ENCODE results near the gene TMCO1. TPM values are rescaled to one million over a fixed set of nuclear protein-coding genes. Genes with fewer than 3 reads are reported as not detected.

TMCO1 gene, protein sequence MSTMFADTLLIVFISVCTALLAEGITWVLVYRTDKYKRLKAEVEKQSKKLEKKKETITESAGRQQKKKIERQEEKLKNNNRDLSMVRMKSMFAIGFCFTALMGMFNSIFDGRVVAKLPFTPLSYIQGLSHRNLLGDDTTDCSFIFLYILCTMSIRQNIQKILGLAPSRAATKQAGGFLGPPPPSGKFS
- total RNA-seq (2014; rRNA removed; shearing (Covaris generic)), result 73.7 and 99.1 TPM in 2 replicates

GRCh38 chr1:165768513-165769394 lies at the start of gene TMCO1:
TSS of gene TMCO1 (minus strand) at chr1:165768868. CDS start at chr1:165768751, 117 bp downstream.

DNA sequence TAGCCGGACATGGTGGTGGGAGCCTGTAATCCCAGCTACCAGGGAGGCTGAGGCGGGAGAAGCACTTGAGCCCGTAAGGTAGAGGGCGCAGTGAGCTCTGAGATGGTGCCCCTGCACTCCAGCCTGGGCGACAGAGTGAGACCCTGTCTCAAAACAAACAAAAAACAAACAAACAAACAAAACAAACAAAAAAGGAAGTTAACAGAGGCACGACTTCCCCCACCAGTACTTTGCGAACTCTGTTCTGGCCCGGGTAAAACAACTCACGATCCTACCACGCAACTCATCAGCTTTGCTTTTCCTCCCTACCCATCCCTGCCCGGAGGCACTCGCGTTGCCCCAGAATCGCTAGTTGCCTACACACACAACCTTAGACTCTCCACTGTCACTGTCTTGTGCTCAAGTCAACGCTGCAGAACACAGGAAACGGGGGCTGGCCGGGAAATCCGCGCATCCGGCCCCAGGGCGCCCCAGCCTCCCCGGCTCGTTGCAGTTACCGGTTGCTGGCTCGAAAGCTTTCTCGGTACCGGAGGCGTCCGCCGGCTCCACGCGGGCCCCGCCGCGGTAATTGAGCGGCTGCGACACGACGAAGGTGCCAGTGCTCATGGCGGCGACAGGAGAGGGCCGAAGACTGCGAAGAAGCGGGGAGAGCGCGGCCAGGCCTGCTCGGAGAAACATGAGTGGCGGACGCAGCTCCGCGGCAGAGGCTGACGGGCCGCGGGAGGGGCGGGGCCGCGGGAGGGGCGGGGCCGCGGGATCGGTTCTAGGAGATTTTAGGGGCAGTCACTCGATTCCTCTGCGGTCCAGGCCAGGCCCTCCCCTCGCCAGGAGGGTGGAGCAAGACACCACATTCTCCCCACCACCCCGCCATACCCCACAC lies 70.5 kb downstream of the TMCO1 start, which contains the start of gene ALDH9A1:
TSS of gene ALDH9A1 (minus strand) at position 682 of the 880 bp plus-strand sequence. CDS start at position 678, 4 bp downstream.

Other genes with a start within 250 kb of the TMCO1 start
- not detected in 2 replicates for gene LRRC52, start 224.9 kb downstream of the TMCO1 start, total RNA-seq (2014; rRNA removed; shearing (Covaris generic))
- 59.0 and 59.6 TPM in 2 replicates for gene MGST3, start 137.6 kb downstream of the TMCO1 start, total RNA-seq (2014; rRNA removed; shearing (Covaris generic))
- gene ALDH9A1, start 70.3 kb downstream of the TMCO1 start, total RNA-seq (2014; rRNA removed; shearing (Covaris generic)), result 60.0 and 81.9 TPM in 2 replicates
- 164 and 183 TPM in 2 replicates for gene UCK2, start 58.7 kb upstream of the TMCO1 start, total RNA-seq (2014; rRNA removed; shearing (Covaris generic))